Gastroesophageal sphincter (tissue), 3 donors: Measurements from ENCODE around the gene SORCS1.

Source experiments
- EP300 ChIP-seq: sonication (generic); formaldehyde crosslinking; IDR thresholded peaks from one replicate; pipeline ENCODE4 v1.6.1; 2017; ENCODE audit warnings: antibody characterized with exemption, mild to moderate bottlenecking
- POLR2A ChIP-seq, 2 donors: fragments of 450-650 bp; IDR thresholded peaks; one replicate each; pipeline ENCODE4 v1.6.1; 2017; ENCODE audit warnings: antibody characterized with exemption in 2 of 2, mild to moderate bottlenecking in 2 of 2, moderate library complexity in 1 of 2
- TF ChIP-seq, protein P1 (sequence below), 4 experiments: fragments of 200-600 bp in 2 of 4; fragments of 450-650 bp in 2 of 4; sonication (generic) in 1 of 4; IDR thresholded peaks; one replicate each; pipeline ENCODE4 v1.5.1; 2017 to 2019; ENCODE audit warnings: antibody characterized with exemption in 4 of 4, mild to moderate bottlenecking in 2 of 4, moderate library complexity in 2 of 4

DNA sequence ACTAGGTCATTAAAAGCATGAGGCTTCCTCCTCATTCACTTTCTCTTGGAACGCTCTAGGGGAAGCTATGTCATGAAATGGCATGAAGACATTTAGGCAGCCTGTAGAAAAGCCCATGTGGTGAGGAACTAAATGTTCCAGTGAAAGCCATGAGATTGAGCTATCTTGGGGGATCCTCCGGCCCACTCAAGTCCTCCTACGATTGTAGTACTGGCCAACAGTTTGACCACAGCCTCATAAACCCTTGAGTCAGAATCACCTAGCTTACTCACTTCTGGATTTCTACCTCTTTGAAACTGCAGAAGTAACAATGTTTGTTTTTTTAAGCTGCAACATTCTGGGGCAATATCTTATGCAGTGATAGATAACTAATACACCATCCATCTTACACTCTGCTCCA, 605.1 kb downstream of the SORCS1 start:
- TF ChIP-seq, protein P1, sequence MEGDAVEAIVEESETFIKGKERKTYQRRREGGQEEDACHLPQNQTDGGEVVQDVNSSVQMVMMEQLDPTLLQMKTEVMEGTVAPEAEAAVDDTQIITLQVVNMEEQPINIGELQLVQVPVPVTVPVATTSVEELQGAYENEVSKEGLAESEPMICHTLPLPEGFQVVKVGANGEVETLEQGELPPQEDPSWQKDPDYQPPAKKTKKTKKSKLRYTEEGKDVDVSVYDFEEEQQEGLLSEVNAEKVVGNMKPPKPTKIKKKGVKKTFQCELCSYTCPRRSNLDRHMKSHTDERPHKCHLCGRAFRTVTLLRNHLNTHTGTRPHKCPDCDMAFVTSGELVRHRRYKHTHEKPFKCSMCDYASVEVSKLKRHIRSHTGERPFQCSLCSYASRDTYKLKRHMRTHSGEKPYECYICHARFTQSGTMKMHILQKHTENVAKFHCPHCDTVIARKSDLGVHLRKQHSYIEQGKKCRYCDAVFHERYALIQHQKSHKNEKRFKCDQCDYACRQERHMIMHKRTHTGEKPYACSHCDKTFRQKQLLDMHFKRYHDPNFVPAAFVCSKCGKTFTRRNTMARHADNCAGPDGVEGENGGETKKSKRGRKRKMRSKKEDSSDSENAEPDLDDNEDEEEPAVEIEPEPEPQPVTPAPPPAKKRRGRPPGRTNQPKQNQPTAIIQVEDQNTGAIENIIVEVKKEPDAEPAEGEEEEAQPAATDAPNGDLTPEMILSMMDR (IDR thresholded peaks at IDR 0.05) = no peak
- TF ChIP-seq EP300 (no peak), POLR2A (IDR thresholded peaks at IDR 0.05) (no peak)
